ENCODE data around the gene BCAS1.
"Not testable (repeated sequence)": the region's sequence is repeated elsewhere in the genome, so short reads cannot be mapped to it uniquely, and the experiment has no call there.

Gene BCAS1

DNA sequence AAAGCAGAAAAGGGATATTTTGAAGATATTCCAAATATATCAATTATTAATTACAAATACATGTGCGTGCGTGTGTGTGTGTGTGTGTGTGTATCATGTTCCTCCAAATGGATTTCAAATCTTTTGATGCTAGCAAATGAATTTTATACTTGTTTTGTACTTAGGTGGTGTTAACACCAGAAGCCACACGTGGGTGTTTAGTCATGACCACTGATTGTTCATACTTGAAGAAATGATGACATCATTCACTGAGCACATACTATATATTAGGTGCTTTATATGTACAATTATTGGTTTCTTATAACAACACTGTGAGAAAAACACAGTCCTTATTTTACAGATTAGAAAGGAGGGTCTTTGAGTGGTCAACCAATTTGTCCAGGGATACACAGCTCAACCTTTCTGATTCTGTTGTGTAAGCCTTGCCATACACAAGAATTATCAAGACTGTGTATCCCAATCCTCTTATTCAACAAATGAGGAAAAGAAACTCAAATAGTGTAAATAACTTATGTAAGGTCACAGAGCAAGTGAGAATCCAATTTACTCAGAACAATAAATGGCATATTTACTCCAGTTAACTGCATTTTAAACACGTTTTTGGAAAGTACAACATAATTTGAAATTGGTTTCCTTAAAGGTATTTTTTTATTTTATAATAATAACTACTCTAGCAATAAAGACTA, 88.5 kb downstream of the BCAS1 start:
- no peak for DNase-seq

DNA sequence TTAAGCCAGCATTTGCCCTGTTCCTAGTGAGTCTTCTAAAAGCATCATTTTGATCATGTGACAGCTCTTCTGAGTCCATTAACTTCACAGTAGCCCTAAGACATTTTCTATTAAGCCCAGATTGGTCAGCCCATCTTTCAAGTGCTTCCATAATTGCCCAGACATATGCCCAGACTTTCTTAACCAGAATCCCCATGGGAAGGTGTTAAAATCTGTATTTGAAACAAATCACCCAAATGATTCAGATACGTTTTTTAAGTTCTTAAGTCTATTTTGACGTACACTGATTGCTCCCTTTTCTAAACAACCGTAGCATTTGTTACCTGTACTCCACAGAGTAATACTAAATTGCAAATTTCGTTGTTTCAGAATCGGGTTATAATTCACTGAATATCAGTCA, 89.3 kb downstream of the BCAS1 start:
- no peak for DNase-seq

DNA sequence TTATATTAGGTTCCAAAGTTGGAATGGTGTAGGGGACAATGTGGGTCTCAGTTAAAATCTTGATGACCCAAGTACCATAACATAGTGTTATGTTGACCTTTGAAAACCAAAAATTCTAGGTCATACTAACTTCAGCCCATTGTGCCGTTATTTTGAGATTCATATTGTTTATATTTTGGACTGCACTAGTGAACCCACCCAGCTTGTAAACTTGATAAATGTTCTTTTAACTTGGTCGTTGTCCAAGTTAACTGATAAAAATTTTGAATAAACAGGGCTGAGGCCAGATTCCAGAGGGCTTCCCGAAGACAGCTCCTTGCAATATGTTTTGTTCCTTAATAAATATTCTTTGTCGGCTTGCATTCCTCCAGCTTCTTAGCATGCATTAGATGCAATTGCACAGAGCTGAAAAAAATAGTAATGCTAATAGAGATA, 90.3 kb downstream of the BCAS1 start:
- no peak for DNase-seq

DNA sequence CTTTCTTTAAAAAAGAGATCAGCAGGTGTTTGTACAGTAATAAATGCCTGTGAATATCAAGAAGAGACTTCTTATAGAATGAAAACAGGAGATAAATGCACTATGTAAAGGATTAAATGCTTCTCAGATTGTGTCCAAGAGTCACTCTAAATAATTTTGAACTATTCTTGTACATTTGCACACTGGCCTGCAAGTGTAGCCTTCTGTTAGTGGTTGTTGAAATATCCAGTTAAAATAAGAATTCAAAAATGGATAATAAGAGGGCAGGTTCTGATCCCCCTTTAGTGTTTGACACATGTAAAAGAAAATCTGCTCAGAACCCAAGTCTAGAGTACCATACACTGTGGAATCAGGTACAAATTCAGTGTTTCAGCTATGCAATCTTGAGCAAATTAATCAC, 91.9 kb downstream of the BCAS1 start:
- no peak for DNase-seq

DNA sequence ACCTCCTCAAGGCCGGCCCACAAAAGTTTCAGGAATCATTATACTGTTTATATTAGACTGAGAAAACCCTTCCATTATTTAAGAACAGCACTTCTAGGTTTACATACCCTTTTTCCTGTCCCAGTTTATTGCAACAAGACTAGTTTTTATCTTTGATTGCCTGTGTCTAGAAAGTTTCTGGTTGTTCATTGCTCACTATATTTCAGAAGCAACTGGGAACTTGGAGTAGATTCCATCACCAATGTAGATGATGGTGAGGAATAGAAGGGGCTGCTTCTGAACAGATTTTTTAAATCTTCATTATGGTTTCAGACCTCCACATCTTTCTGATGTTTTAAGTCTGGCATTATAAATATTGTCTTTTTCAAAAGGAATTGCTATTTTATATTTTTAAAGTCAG, 93.0 kb downstream of the BCAS1 start:
- DNase-seq, result no peak

DNA sequence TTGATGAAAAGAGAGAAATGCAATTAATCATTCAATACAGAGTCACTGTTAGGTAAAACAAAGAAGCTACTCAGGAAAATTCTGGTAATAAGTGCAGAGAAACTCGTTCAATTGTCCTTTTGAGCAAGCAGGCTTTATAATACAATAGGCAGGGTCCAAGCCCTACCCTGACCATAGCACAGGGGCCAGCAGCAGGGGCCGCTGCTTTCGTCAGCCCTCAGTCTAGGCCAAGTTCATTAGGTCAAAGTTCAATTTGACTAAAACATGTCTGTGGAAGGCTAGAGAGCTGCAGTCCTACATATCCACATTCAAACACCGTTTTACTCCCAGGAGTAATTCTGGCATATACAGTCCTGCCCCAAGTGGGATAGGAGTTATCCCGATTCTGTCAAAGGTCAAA, 94.6 kb downstream of the BCAS1 start:
- DNase-seq, result no peak

DNA sequence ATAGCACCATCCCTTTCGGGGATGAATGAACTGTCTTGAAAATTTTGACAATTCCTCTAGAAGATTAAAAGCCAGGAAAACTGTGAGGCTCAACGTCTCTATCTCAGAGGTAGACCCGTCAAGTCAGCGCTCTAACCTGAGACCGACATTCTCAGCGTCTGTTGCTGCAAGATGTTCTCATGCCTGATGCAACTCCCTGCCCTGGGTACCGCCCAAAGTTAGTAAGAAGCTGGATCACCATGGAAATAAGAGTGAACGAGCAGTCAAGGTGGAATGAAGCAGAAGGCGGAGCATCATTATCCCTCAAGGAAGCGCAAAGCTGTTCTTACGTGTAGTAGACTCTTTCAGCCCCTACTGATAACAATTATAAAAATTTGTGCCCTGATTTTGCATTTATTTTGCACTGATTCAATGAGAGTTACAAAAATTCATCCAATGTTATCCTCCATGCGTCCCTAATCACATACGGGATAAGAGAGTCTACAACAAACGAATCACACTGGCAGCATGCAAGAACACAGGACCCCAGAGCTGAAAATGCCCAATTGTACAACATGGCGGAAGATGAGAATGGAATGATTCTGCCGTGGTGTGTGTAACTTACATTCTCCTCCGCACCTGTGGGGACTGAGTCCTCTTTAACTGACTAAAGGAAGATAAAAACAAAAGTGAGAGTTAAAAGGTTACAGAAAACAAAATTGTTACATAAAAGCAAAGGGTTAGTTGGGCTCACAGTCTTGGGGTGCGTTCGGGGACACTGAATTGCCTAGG, 95.4 kb downstream of the BCAS1 start:
- DNase-seq, result no peak

DNA sequence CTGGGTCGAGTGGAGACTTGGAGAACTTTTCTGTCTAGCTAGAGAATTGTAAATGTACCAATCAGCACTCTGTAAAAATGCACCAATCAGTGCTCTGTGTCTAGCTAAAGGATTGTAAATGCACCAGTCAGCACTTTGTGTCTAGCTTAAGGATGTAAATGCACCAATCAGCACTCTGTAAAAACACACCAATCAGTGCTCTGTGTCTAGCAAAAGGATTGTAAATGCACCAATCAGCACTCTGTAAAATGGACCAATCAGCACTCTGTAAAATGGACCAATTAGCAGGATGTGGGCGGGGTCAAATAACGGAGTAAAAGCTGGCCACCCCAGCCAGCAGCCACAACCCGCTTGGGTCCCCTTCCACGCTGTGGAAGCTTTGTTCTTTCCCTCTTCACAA, 96.5 kb downstream of the BCAS1 start:
- not testable (repeated sequence) for DNase-seq

DNA sequence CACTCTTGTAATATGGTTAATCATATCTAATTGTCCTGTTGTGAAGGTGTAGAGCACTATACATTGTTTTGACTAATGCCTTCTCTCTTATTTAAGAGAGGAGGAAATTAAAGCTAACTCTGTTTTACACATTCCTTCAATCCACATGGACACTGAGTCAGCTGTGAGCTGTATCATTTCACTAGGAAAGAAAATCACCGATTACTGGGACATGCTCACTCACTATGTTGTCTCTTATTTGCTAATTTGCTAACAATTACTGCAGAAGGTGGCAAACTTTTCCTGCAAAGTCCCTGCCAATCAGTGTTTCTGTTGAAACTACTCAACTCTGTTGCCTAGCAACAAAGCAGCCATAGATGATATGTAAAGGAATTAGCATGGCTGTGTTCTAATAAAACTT, 98.2 kb downstream of the BCAS1 start:
- no peak for DNase-seq

DNA sequence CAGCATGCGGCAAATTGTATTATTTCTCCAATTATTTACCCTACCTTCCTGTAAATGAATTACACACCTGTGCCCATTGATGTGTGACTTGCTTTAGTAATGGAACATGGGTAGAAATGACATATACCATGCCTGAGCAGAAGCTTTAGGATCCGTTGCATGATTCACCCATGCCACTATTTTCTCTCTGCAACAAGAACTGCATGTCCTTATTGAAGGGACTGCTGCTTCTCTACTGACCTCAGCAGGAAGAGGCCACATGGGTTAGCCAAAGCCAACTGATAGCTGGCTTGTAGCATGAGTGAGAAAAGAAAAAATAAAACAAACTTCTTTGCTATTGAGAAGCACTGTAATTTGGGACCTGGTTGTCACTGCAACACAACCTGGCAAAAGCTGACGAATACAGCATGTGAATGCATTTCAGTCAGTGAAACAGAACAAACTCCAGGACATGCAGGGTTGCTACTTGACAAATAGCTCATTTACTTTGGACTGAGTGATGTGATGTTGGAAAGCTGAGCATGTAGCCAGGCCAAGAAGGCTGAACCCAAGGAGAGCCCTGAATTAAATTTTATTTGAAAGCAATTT, 99.2 kb downstream of the BCAS1 start:
- no peak for DNase-seq

DNA sequence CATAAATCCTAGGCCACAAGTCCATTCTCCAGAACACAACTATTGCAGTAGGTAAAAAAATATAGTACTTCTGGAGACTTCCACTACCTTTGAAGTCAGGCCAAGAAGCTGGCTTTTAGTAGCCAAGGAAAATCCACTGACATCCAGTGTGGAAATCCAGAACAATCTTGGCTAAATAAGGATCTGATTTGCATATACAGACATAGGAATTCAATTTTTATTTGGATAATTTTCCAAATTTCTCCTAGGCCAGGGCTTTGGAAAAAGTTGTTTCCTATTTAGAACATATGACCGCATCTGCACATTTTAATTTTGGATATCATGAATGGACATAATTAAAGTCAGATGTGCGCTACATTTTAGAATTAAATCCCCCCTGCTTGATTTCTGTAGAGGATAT, 100.2 kb downstream of the BCAS1 start:
- DNase-seq, result no peak

DNA sequence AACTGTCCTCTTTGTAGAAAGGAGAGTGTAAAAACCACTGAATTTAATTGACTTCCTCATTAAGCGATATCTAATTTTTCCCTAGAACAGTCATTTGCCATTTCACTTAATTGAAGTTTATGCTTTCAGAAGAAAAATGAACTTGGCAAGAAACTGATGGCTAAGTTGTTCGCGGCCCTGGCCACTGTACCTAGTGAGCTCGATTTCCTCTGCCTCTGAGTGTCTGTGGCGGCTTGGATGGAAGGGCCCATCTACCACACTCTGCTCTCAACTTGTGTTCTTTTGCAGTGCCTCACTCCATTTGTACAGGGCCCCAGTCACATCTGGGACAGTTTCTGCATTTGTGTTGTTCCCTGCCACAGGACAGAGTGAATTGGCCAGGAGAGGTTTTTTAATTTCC, 102.9 kb downstream of the BCAS1 start:
- no peak for DNase-seq

DNA sequence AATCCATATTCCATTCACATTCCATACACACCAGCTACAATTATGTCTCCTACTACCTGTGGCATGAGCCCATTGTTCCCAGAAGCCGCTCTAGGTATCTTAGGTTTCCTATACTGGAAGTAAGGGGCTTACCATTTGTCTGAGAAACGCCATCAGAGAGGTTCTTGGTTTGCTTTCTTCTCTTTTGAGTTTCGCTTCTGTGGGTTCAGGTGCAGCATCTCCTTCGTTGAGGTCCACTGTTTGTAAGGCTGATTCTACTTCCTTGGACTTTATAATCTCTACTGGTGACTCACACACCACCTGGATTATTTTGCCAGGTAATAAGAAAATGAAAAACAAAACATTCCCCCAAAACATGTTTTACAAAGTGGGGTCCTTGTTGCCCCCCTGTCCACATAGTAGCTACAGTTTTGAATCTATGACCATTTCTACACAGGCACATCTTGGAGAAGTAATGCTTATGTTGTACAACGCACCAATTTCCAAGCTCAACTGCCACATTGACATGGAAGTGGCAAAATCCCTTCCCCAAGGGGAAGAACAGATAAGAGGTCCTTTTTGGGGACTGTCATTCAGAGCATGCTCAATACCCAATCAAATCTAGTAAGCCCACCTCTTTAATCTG, 103.5 kb downstream of the BCAS1 start:
- DNase-seq, result no peak

DNA sequence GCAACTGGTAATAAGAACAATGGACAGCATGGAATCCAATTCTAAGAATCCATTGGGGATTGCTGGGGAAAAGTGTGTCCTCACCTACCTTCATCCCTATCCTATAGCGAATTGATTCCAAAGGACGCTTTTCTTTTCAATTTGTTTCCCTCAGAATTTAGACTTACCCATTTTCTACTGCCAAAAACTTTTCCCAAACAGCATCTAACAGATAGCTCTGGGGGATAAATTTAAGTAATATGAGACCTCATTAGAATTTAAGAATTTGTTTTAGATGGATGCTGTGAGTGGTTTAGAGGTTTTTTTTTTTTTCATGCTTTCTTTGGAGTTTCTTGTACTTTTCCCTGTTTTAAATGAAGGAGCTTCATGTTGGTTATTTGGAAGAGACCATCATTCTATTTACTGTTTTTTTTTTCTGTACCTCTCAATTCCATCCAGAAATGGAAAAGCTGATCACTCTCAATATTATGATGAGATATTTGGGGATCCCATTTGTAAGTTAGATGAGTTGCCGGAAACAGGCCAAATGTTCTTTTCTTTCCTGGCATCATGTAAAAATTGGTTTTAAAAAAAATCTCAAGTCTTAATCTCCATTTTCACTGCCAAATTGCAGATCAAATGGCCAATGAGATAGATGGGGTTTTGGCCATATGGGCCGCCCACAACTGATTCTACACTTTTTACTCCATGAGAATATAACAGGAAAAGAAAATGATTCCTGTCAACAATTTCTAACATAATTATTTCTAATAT, 105.7 kb downstream of the BCAS1 start:
- DNase-seq, result no peak

DNA sequence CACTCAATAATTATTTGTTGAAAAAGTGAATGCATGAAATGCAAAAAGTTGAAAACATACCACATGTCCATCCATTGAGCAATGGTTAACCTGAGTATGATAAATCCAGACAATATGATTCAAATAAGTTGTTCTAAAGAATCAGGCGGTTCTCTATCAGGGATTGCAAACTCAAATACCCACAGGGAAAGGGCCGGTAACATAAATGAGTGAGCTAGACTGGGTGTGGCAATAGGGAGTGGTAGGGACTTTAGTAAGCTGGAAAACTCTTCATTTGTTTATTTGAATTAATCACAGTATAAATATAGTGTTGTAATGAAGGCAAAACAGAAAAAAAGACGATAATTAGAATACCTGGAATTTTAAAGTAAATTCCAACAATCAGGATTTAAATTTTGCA, 106.3 kb downstream of the BCAS1 start:
- DNase-seq, result no peak

DNA sequence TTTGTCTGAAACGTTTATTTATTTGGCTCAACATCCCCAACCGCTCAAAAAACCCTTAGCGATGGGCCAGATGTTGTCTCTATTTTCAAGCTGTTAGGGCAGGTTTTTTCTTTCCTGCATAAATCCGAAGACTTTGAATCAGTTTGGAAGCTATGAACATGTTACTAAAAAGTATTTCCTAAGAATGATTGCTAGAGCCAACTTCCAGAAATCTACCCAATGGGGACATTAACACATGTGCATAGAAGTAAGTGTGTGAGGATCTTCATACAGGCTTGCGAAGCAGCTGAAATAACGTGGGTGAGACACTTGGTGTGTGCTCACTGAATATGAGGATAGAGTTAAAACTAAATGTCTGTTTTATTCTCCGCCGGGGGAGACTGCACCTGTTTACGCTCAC, 106.8 kb downstream of the BCAS1 start:
- no peak for DNase-seq

DNA sequence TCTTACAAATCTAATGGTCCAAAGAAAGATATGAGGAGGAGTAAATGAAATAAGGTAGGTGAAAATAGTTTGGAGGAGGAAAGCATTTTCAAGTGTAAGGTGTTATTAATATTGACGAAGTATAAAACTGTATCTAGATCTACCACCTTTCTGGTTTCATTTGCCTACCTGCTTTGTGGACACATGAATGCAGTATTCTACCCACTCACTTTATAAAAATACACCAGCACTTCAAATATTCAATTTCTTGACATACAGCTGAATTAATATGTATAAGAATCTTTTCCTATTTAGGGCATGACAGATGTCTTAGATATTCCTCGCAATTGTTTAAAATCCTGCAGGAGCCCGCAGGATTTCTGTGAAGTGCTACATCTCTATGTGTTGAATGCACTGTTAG, 108.0 kb downstream of the BCAS1 start:
- no peak for DNase-seq

DNA sequence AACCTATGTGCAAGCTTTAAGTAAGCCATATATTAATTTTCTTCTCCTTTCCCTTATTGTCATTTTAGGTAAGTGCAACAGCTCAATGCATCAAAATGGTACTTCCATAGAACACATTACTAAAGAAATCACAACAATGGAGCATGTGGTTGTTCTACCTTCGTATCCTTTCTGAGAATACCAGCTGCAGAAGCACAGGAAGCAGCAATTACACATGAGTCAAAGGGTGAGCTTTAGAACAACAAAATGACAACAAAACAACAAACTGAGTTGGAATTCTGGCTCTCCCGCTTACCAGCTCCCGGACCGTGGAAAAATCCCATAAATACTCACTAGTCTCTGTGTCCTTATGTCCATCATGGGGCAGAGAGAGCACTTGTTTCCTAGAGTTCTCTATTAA, 108.9 kb downstream of the BCAS1 start:
- no peak for DNase-seq

DNA sequence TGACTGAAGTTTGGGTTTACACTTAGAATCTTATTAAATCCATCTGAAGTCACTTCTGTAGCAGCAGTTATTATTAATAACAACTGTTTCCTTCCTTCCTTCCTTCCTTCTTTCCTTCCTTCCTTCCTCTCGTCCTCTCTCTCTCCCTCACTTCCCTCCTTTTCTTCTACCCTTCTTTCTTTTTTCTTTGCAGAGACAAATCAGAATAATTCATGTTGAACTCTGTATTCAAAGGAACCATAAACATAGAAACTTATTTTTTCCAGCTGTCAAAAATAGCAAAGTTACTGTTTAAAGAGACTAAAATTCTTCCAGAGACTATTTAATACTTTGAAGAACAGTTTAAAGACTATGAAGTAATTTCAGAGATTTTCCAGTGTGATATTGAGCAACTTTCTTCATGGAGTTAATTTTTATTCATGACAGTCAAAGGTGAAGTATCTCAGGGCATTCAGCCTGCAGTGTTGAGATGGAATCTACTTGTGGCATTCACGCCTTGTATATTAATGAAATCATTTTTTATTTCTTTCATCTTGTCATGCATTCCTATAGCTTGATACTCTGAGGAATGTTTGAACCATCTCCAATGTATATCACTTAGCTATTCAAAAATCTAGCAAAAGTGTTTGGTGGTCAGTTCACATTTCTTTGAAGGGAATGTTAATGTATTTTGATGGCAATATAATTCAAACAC, 109.7 kb downstream of the BCAS1 start:
- DNase-seq, result no peak

DNA sequence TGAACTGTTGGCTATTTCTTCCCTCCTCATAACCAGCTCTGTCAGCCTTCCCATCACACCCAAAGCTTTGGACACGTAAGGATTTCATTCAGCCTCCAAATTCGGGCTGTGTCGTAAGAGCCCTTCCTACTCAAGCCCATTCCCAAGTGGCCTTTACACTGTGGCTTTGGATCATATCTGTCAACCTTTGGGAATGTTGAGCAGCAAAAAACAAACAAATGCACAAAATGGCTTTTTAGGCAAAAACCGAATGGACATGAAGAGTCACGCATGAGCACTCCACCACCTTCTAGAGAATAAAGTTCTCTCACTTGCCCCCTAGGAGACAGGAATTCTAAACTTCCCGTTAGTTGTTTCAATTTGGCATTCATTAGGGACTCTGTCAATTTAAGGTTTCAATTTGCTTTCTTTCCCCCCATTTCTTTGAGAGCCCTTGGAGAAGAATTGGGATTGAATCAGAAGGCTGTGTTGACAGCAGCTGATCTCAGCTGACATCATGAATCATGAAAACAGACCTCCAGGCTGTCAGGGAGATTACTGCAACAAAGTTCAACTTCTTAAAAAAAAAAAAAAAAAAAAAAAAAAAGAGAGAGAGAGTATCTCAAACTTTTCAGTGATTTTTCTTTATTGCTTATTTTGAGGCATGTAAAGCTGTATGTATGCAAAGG, 110.3 kb downstream of the BCAS1 start:
- DNase-seq, result no peak

DNA sequence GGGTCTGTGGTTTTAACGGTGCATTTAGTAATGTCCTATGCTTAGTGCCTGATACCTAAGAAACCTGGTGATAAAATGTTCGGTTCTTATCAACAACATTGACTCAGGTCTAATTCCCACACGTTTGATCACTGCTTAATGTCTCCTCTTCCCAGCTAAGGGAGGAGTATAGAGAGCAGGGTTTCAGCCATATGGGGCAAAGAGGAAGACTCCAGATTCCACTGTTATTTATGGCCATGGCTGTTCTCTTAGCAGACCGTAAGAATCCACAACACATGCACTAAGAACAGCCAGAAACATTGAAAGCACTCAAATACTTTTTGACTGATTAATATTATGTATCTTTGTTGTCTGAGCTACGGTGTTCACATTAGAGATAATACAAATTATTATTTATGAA, 112.1 kb downstream of the BCAS1 start:
- DNase-seq, result no peak
